Measurements from ENCODE around the gene CAMKK2.

- no peak for TF ChIP-seq CTCF (IDR thresholded peaks at IDR 0.05)
- TF ChIP-seq FOXM1 (IDR thresholded peaks at IDR 0.05; ENCODE audit: low read depth), result no peak
- no peak for TF ChIP-seq GATA2 (CRISPR knock-in tag; IDR thresholded peaks at IDR 0.05)
- no peak for TF ChIP-seq SIN3A (IDR thresholded peaks at IDR 0.05; ENCODE audit: borderline replicate concordance, low read depth, low read length)
Observed at GRCh38 chr12:121224591-121224990, 71.9 kb downstream of the CAMKK2 start.
